Keratinocyte (primary cell): Measurements from ENCODE around the gene GIMAP8. TPM values are rescaled to one million over a fixed set of nuclear protein-coding genes. Genes with fewer than 3 reads are reported as not detected.

Source experiments
- DNase-seq: peaks from one replicate; pipeline ENCODE4 v3.0.0-alpha.2; 2011; ENCODE audit warnings: low read depth, missing footprints, low spot score
- FAIRE-seq: peaks from 2 replicates; lab custom pipeline; 2011; peaks lifted over from hg19 to GRCh38; lab: Jason Lieb, UNC
- H2AFZ ChIP-seq: 2 replicates; pipeline ENCODE4 v1.6.0; 2012; ENCODE audit warnings: low read length, control low read depth, inconsistent platforms; ENCODE audit not compliant: control insufficient read depth
- H3K27ac ChIP-seq: 2 replicates; pipeline ENCODE4 v1.5.1; 2011; ENCODE audit warnings: low read length; ENCODE audit not compliant: control insufficient read depth, insufficient read depth
- H3K27me3 ChIP-seq: 3 replicates; pipeline ENCODE4 v1.6.0; 2011; ENCODE audit warnings: low read length; ENCODE audit not compliant: control insufficient read depth, insufficient read depth; ENCODE audit errors: extremely low read depth
- H3K36me3 ChIP-seq, 2 experiments: 2 replicates in 1 of 2; 3 replicates in 1 of 2; pipeline ENCODE4 v1.5.1; 2011; ENCODE audit warnings: low read length in 2 of 2, mild to moderate bottlenecking in 1 of 2; ENCODE audit not compliant: control insufficient read depth in 2 of 2, insufficient read depth in 2 of 2; ENCODE audit errors: extremely low read depth in 1 of 2
- H3K4me1 ChIP-seq: 3 replicates; pipeline ENCODE4 v1.5.1; 2011; ENCODE audit warnings: low read length; ENCODE audit not compliant: control insufficient read depth, insufficient read depth; ENCODE audit errors: extremely low read depth
- H3K4me2 ChIP-seq: 3 replicates; pipeline ENCODE4 v1.6.0; 2011; ENCODE audit warnings: low read depth, low read length; ENCODE audit not compliant: control insufficient read depth, insufficient read depth; ENCODE audit errors: extremely low read depth
- H3K4me3 ChIP-seq, 3 experiments: fragments of 200-600 bp in 1 of 3; sonication (generic) in 1 of 3; 2 replicates in 2 of 3; 3 replicates in 1 of 3; pipeline ENCODE4 v1.5.1; 2011 to 2016; ENCODE audit warnings: low read length in 3 of 3, mild to moderate bottlenecking in 3 of 3, control low read depth in 2 of 3, inconsistent platforms in 1 of 3, low read depth in 1 of 3, mixed read lengths in 1 of 3, mixed run types in 1 of 3, moderate library complexity in 1 of 3; ENCODE audit not compliant: control insufficient read depth in 2 of 3, insufficient read depth in 2 of 3; ENCODE audit errors: extremely low read depth in 1 of 3
- H3K79me2 ChIP-seq: 2 replicates; pipeline ENCODE4 v1.6.0; 2012; ENCODE audit warnings: low read length; ENCODE audit not compliant: control insufficient read depth, insufficient read depth
- H3K9ac ChIP-seq: 3 replicates; pipeline ENCODE4 v1.6.0; 2011; ENCODE audit warnings: low read length; ENCODE audit not compliant: control insufficient read depth, insufficient read depth; ENCODE audit errors: extremely low read depth
- H3K9me1 ChIP-seq: 3 replicates; pipeline ENCODE4 v1.6.0; 2011; ENCODE audit warnings: low read length; ENCODE audit not compliant: control insufficient read depth, insufficient read depth; ENCODE audit errors: extremely low read depth
- H3K9me3 ChIP-seq: 2 replicates; pipeline ENCODE4 v1.5.1; 2012; ENCODE audit warnings: low read depth, low read length; ENCODE audit not compliant: control insufficient read depth
- H4K20me1 ChIP-seq: 3 replicates; pipeline ENCODE4 v1.6.0; 2011; ENCODE audit warnings: low read length; ENCODE audit not compliant: control insufficient read depth, insufficient read depth; ENCODE audit errors: extremely low read depth
- CTCF ChIP-seq, 3 experiments: IDR thresholded peaks in 1 of 3; conservative IDR thresholded peaks in 1 of 3; optimal IDR thresholded peaks in 1 of 3; 2 replicates in 2 of 3; 3 replicates in 1 of 3; pipeline versions ENCODE3 to v1.5.1; 2011; ENCODE audit warnings: low read length in 3 of 3, mild to moderate bottlenecking in 3 of 3, moderate library complexity in 2 of 3, control low read depth in 1 of 3, inconsistent platforms in 1 of 3; ENCODE audit not compliant: insufficient read depth in 2 of 3; ENCODE audit errors: extremely low read depth in 1 of 3
- EZH2 ChIP-seq: IDR thresholded peaks from one replicate; pipeline ENCODE4 v1.6.1; 2012; ENCODE audit warnings: inconsistent platforms, mild to moderate bottlenecking, low read length, moderate library complexity
- dilution Hi-C: fragments of 300-500 bp; cut with MboI; formaldehyde crosslinking; loops from one replicate; pipeline ENCODE4 v1.7.0; 2020; ENCODE audit warnings: low sequenced_read_pairs; ENCODE audit not compliant: extremely low pct_ligation_motif_present
- polyA plus RNA-seq, 5 experiments: library from polyadenylated mRNA; depleted of rRNA in 3 of 5; stranded (reverse) in 3 of 5; stranded (forward) in 1 of 5; unstranded in 1 of 5; fragments of >200 nt; gene quantifications; 1 replicate in 1 of 5; 2 replicates in 3 of 5; 3 replicates in 1 of 5; pipeline versions ENCODE4 v1.2.1 to v1.2.3, GENCODE V29; 2011 to 2012; ENCODE audit warnings: missing spikeins in 2 of 5, low read depth in 1 of 5, low replicate concordance in 1 of 5

The GIMAP8 gene
- polyA plus RNA-seq, 1 donor (not counting 4 experiments of a cell fraction or from before 2014, with no cell fraction given) = 0.26 TPM

GRCh38 chr7:150420987-150421674 lies 29.3 kb upstream of the GIMAP8 start:
- H3K4me1 ChIP-seq = no peaks in the 10 kb centered on the region
- H4K20me1 ChIP-seq = no peaks in the 10 kb centered on the region
- H3K9me1 ChIP-seq = no peaks in the 10 kb centered on the region
- DNase-seq (peak; percentile 13), FAIRE-seq (no peak)
- H3K4me3 ChIP-seq = no peak overlapping the region
- H2AFZ ChIP-seq = no peak overlapping the region
- no peaks in the 10 kb centered on the region for H3K36me3 ChIP-seq
- H3K9ac ChIP-seq = no peak overlapping the region
- H3K27me3 ChIP-seq = no peaks in the 10 kb centered on the region
- H3K27ac ChIP-seq = no peak overlapping the region
- no peaks in the 10 kb centered on the region for H3K79me2 ChIP-seq
- peak overlapping the region; percentile 8 for H3K4me2 ChIP-seq
- TF ChIP-seq CTCF (optimal IDR thresholded peaks at IDR 0.05 in 1 of 3, IDR thresholded peaks at IDR 0.05 in 1 of 3, conservative IDR thresholded peaks at IDR 0.05 in 1 of 3; ENCODE audit: extremely low read depth in 1 of 3, insufficient read depth in 2 of 3, low read length in 3 of 3) = peak; percentile 78 to 94 (median 89)
- no peak for TF ChIP-seq EZH2
- dilution Hi-C loops = no loop called here
- no peaks in the 10 kb centered on the region for H3K9me3 ChIP-seq

GRCh38 chr7:150421831-150422230 lies 28.6 kb upstream of the GIMAP8 start:
- H3K4me3 ChIP-seq = no peak overlapping the region
- dilution Hi-C loops = no loop called here
- no peak overlapping the region for H3K27ac ChIP-seq
- no peaks in the 10 kb centered on the region for H4K20me1 ChIP-seq
- TF ChIP-seq CTCF (optimal IDR thresholded peaks at IDR 0.05 in 1 of 3, IDR thresholded peaks at IDR 0.05 in 1 of 3, conservative IDR thresholded peaks at IDR 0.05 in 1 of 3; ENCODE audit: extremely low read depth in 1 of 3, insufficient read depth in 2 of 3, low read length in 3 of 3) = no peak
- no peak for TF ChIP-seq EZH2
- no peaks in the 10 kb centered on the region for H3K4me1 ChIP-seq
- H2AFZ ChIP-seq = no peak overlapping the region
- H3K79me2 ChIP-seq = no peaks in the 10 kb centered on the region
- H3K27me3 ChIP-seq = no peaks in the 10 kb centered on the region
- H3K36me3 ChIP-seq = no peaks in the 10 kb centered on the region
- DNase-seq = no peak
- H3K9me1 ChIP-seq = no peaks in the 10 kb centered on the region
- H3K9ac ChIP-seq = no peak overlapping the region
- no peaks in the 10 kb centered on the region for H3K9me3 ChIP-seq
- H3K4me2 ChIP-seq = no peak overlapping the region
- no peak for FAIRE-seq
